Endodermal cell (in vitro differentiated cells): Measurements from ENCODE around the gene CEMIP2. TPM values are rescaled to one million over a fixed set of nuclear protein-coding genes. Genes with fewer than 3 reads are reported as not detected.

ENCODE experiments used
- DNase-seq: peaks from one replicate; pipeline ENCODE4 v3.0.0-alpha.2; 2017
- H3K27ac ChIP-seq: 2 replicates; pipeline ENCODE4 v1.5.1; 2013; ENCODE audit warnings: mild to moderate bottlenecking, low read depth, low read length, moderate library complexity
- H3K27me3 ChIP-seq: 2 replicates; pipeline ENCODE4 v1.6.1; 2013; ENCODE audit warnings: mild to moderate bottlenecking, low read length, moderate library complexity; ENCODE audit not compliant: insufficient read depth, control insufficient read depth, poor library complexity, severe bottlenecking
- H3K36me3 ChIP-seq: 2 replicates; pipeline ENCODE4 v1.7.0; 2013; ENCODE audit warnings: mild to moderate bottlenecking, low read length, moderate library complexity; ENCODE audit not compliant: control insufficient read depth, insufficient read depth
- H3K4me1 ChIP-seq: one replicate; pipeline ENCODE4 v1.7.0; 2013; ENCODE audit warnings: low read length; ENCODE audit not compliant: control insufficient read depth, insufficient read depth
- H3K4me3 ChIP-seq: 2 replicates; pipeline ENCODE4 v1.5.1; 2013; ENCODE audit warnings: mild to moderate bottlenecking, low read length, moderate library complexity
- H3K9ac ChIP-seq: 2 replicates; pipeline ENCODE4 v1.6.1; 2013; ENCODE audit warnings: mild to moderate bottlenecking, low read length, moderate library complexity; ENCODE audit not compliant: poor library complexity, severe bottlenecking; ENCODE audit errors: extremely low read depth
- H3K9me3 ChIP-seq: 2 replicates; pipeline ENCODE4 v1.6.1; 2013; ENCODE audit warnings: mild to moderate bottlenecking, low read length, moderate library complexity; ENCODE audit not compliant: control insufficient read depth
- H3K27ac Mint-ChIP-seq: 2 replicates; pipeline ENCODE4 v1.8.0; 2020; ENCODE audit warnings: mixed read lengths
- H3K27me3 Mint-ChIP-seq: 2 replicates; pipeline ENCODE4 v1.8.0; 2021; ENCODE audit warnings: mild to moderate bottlenecking, mixed read lengths; ENCODE audit not compliant: insufficient read depth
- H3K36me3 Mint-ChIP-seq: 2 replicates; pipeline ENCODE4 v1.8.0; 2020; ENCODE audit warnings: low read depth, mixed read lengths
- H3K4me1 Mint-ChIP-seq: 2 replicates; pipeline ENCODE4 v1.8.0; 2020; ENCODE audit warnings: mixed read lengths
- H3K4me3 Mint-ChIP-seq: 2 replicates; pipeline ENCODE4 v1.8.0; 2020; ENCODE audit warnings: mild to moderate bottlenecking, moderate library complexity, mixed read lengths
- H3K9me3 Mint-ChIP-seq: 2 replicates; pipeline ENCODE4 v1.8.0; 2020; ENCODE audit warnings: mild to moderate bottlenecking, mixed read lengths
- CTCF ChIP-seq: fragments of 200-600 bp; sonication (generic); conservative IDR thresholded peaks from 2 replicates; pipeline ENCODE4 v1.5.0; 2021; ENCODE audit warnings: antibody characterized with exemption, mild to moderate bottlenecking
- WGBS, 2 experiments: methylation state at CpG; one replicate each; pipeline versions ENCODE4 v1.1.5 to v1.1.7; 2013; ENCODE audit warnings: missing lambda C conversion rate in 2 of 2, mixed read lengths in 1 of 2; ENCODE audit not compliant: insufficient coverage in 1 of 2, insufficient read length in 1 of 2; 5-methylcytosine and 5-hydroxymethylcytosine counted together
- total RNA-seq, 2 donors: library from RNA; stranded (reverse); fragmentation: NEBNext Ultra II Directional in 1 of 2; extraction: Animal tissue kit (Norgen Biotek cat#: 25700) in 1 of 2; gene quantifications; 2 replicates in 1 of 2; 3 replicates in 1 of 2; pipeline ENCODE4 v1.2.1, GENCODE V29; 2021

Gene CEMIP2
- total RNA-seq, 2 donors from 2014 or later: 57.9 to 70.1 TPM

GRCh38 chr9:71778085-71778484 lies 9.8 kb upstream of the CEMIP2 start:
- Mint-ChIP-seq H3K4me3 (no peak overlapping the region), H3K4me1 (peaks cover 3% of the 10 kb centered on the region), H3K9me3 (no peaks in the 10 kb centered on the region), H3K36me3 (no peaks in the 10 kb centered on the region), H3K27me3 (no peaks in the 10 kb centered on the region), H3K27ac (no peak overlapping the region)
- no peaks in the 10 kb centered on the region for H3K4me1 ChIP-seq
- 94 to 100% methylated on average over 4 to 5 of the region's 5 CpGs for WGBS, 2 experiments
- no peak for TF ChIP-seq CTCF
- H3K27ac ChIP-seq: no peak overlapping the region
- no peak overlapping the region for H3K4me3 ChIP-seq
- H3K9me3 ChIP-seq: no peaks in the 10 kb centered on the region
- H3K9ac ChIP-seq: no peak overlapping the region
- no peaks in the 10 kb centered on the region for H3K36me3 ChIP-seq
- no peak for DNase-seq
- H3K27me3 ChIP-seq: no peaks in the 10 kb centered on the region

GRCh38 chr9:71774920-71775319 lies 6.6 kb upstream of the CEMIP2 start:
- Histone ChIP-seq H3K36me3 (no peaks in the 10 kb centered on the region), H3K4me1 (no peaks in the 10 kb centered on the region), H3K9me3 (no peaks in the 10 kb centered on the region), H3K4me3 (no peak overlapping the region), H3K27me3 (peaks cover under 1% of the 10 kb centered on the region), H3K27ac (no peak overlapping the region), H3K9ac (no peak overlapping the region)
- DNase-seq: no peak
- no peak overlapping the region for H3K4me3 Mint-ChIP-seq
- peaks cover under 1% of the 10 kb centered on the region for H3K4me1 Mint-ChIP-seq
- no peak for TF ChIP-seq CTCF
- H3K27ac Mint-ChIP-seq: no peak overlapping the region
- WGBS, 2 experiments: 86 to 95% methylated on average over 2 to 3 of the region's 3 CpGs
- H3K27me3 Mint-ChIP-seq: peaks cover 6% of the 10 kb centered on the region
- H3K9me3 Mint-ChIP-seq: no peaks in the 10 kb centered on the region
- no peaks in the 10 kb centered on the region for H3K36me3 Mint-ChIP-seq

- H3K27me3 ChIP-seq: peaks cover 4% of the 10 kb centered on the region
- H3K27ac ChIP-seq: no peak overlapping the region
- no peak overlapping the region for H3K4me3 ChIP-seq
- peaks cover 11% of the 10 kb centered on the region for H3K27me3 Mint-ChIP-seq
- no peak for DNase-seq
- H3K36me3 Mint-ChIP-seq: no peaks in the 10 kb centered on the region
- H3K9me3 ChIP-seq: no peaks in the 10 kb centered on the region
- peaks cover 4% of the 10 kb centered on the region for H3K4me1 Mint-ChIP-seq
- H3K9ac ChIP-seq: no peak overlapping the region
- 90 to 91% methylated on average over 4 of the region's 4 CpGs for WGBS, 2 experiments
- H3K4me3 Mint-ChIP-seq: no peak overlapping the region
- H3K4me1 ChIP-seq: no peaks in the 10 kb centered on the region
- TF ChIP-seq CTCF: no peak
- no peak overlapping the region for H3K27ac Mint-ChIP-seq
- no peaks in the 10 kb centered on the region for H3K36me3 ChIP-seq
- H3K9me3 Mint-ChIP-seq: no peaks in the 10 kb centered on the region
These were observed 4.4 kb upstream of the CEMIP2 start for GRCh38 chr9:71772726-71773125.
